MM.1S (cell line): ENCODE measurements around the gene RASA1.

Experiments
- DNase-seq: peaks from one replicate; pipeline ENCODE4 v3.0.0-alpha.2; 2015
- H2AFZ ChIP-seq: fragments of 300-600 bp; sonication (generic); 2 replicates; pipeline ENCODE4 v1.6.0; 2016; ENCODE audit warnings: antibody characterized with exemption, low read length
- H3F3A ChIP-seq: fragments of 300-600 bp; sonication (generic); 2 replicates; pipeline ENCODE4 v1.6.1; 2016; ENCODE audit warnings: mild to moderate bottlenecking, antibody characterized with exemption, low read length, moderate library complexity, mixed read lengths; ENCODE audit not compliant: insufficient read depth
- H3K27ac ChIP-seq: fragments of 300-600 bp; sonication (generic); 2 replicates; pipeline ENCODE4 v1.5.1; 2016; ENCODE audit warnings: mild to moderate bottlenecking, low read length
- H3K27me3 ChIP-seq: fragments of 300-600 bp; sonication (generic); replicated peaks from 2 replicates; pipeline ENCODE4 v1.6.0; 2016; ENCODE audit warnings: low read length; ENCODE audit not compliant: insufficient read depth
- H3K36me3 ChIP-seq: fragments of 300-600 bp; sonication (generic); replicated peaks from 2 replicates; pipeline ENCODE4 v1.6.1; 2016; ENCODE audit warnings: mild to moderate bottlenecking, low read length, mixed read lengths; ENCODE audit not compliant: insufficient read depth
- H3K4me1 ChIP-seq: fragments of 300-600 bp; sonication (generic); 2 replicates; pipeline ENCODE4 v1.6.1; 2016; ENCODE audit warnings: low read length, mixed read lengths
- H3K4me2 ChIP-seq: fragments of 300-600 bp; sonication (generic); 2 replicates; pipeline ENCODE4 v1.6.0; 2016; ENCODE audit warnings: low read depth, low read length
- H3K4me3 ChIP-seq: fragments of 300-600 bp; sonication (generic); 2 replicates; pipeline ENCODE4 v1.5.1; 2016; ENCODE audit warnings: low read length, mixed read lengths
- H3K79me2 ChIP-seq: fragments of 300-600 bp; sonication (generic); 2 replicates; pipeline ENCODE4 v1.6.1; 2016; ENCODE audit warnings: mixed run types, low read length, mixed read lengths
- H3K9ac ChIP-seq: fragments of 300-600 bp; sonication (generic); 2 replicates; pipeline ENCODE4 v1.6.1; 2016; ENCODE audit warnings: low read length, mixed read lengths
- H3K9me2 ChIP-seq: fragments of 300-600 bp; sonication (generic); replicated peaks from 2 replicates; pipeline ENCODE4 v1.6.1; 2016; ENCODE audit warnings: mild to moderate bottlenecking, low read length, mixed read lengths; ENCODE audit not compliant: insufficient read depth
- H3K9me3 ChIP-seq: fragments of 300-600 bp; sonication (generic); replicated peaks from 2 replicates; pipeline ENCODE4 v1.6.1; 2016; ENCODE audit warnings: mild to moderate bottlenecking, low read length, mixed read lengths; ENCODE audit not compliant: insufficient read depth
- H4K20me1 ChIP-seq: fragments of 300-600 bp; sonication (generic); 2 replicates; pipeline ENCODE4 v1.6.1; 2016; ENCODE audit warnings: mild to moderate bottlenecking, low read length, moderate library complexity, mixed read lengths; ENCODE audit not compliant: insufficient read depth
- EZH2 ChIP-seq: fragments of 300-600 bp; sonication (generic); optimal IDR thresholded peaks from 2 replicates; pipeline ENCODE3; 2017; ENCODE audit warnings: low read depth, mild to moderate bottlenecking, antibody characterized with exemption, low read length, mixed read lengths
- EZH2phosphoT487 ChIP-seq: fragments of 300-600 bp; sonication (generic); IDR thresholded peaks from 2 replicates; pipeline ENCODE4 v1.6.1; 2018; ENCODE audit warnings: antibody characterized with exemption, low read length
- TF ChIP-seq, protein P1 (sequence below): fragments of 300-600 bp; sonication (generic); IDR thresholded peaks from 2 replicates; pipeline ENCODE4 v1.5.1; 2016; ENCODE audit warnings: antibody characterized with exemption, low read length, mixed read lengths

The RASA1 gene

DNA sequence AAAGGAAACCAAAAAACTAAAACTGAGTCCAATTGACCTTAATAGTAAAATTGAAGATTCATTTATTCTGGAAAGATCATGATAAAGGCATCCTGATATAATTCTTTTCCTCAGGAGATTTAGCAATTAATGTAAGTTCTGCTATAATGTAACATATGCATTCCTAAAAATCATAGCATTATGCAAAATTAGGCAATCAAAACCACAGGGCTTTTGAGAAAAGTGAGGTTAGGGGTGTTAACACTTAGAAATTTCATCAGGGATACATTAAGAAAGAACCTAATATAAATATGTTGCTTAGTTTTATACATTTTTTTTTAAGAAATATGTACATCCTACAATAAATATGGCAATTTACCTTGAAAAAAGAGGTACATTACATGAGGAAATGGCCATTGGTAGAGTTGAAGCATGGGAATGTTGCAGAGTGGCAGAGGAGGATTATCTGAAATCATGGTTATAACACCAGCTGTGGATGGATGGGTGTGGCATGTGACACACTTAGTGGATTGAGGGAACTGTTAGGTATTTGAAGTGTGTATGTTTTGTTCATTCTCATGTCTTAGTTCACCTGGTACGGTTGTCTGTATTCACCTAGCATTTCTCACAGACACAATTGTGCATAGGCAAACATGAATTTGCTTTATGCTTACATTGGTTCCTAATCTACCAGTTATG lies 94.0 kb downstream of the RASA1 start:
- TF ChIP-seq EZH2, result no peak
- TF ChIP-seq EZH2phosphoT487, result no peak
- TF ChIP-seq, protein P1, sequence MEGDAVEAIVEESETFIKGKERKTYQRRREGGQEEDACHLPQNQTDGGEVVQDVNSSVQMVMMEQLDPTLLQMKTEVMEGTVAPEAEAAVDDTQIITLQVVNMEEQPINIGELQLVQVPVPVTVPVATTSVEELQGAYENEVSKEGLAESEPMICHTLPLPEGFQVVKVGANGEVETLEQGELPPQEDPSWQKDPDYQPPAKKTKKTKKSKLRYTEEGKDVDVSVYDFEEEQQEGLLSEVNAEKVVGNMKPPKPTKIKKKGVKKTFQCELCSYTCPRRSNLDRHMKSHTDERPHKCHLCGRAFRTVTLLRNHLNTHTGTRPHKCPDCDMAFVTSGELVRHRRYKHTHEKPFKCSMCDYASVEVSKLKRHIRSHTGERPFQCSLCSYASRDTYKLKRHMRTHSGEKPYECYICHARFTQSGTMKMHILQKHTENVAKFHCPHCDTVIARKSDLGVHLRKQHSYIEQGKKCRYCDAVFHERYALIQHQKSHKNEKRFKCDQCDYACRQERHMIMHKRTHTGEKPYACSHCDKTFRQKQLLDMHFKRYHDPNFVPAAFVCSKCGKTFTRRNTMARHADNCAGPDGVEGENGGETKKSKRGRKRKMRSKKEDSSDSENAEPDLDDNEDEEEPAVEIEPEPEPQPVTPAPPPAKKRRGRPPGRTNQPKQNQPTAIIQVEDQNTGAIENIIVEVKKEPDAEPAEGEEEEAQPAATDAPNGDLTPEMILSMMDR, result no peak
- no peak overlapping the region for H3K4me2 ChIP-seq
- H3K9me3 ChIP-seq, result no peaks in the 10 kb centered on the region
- no peaks in the 10 kb centered on the region for H3K9me2 ChIP-seq
- H3K9ac ChIP-seq, result no peak overlapping the region
- H3K36me3 ChIP-seq, result 0 out of 2 replicates have a peak, but pooled peaks cover 12% of the 10 kb centered on the region
- H3K27ac ChIP-seq, result no peak overlapping the region
- DNase-seq, result no peak
- H4K20me1 ChIP-seq, result no peaks in the 10 kb centered on the region
- no peaks in the 10 kb centered on the region for H3K27me3 ChIP-seq
- no peaks in the 10 kb centered on the region for H3F3A ChIP-seq
- no peaks in the 10 kb centered on the region for H3K4me1 ChIP-seq
- no peak overlapping the region for H3K4me3 ChIP-seq
- H3K79me2 ChIP-seq, result no peaks in the 10 kb centered on the region
- H2AFZ ChIP-seq, result no peak overlapping the region

DNA sequence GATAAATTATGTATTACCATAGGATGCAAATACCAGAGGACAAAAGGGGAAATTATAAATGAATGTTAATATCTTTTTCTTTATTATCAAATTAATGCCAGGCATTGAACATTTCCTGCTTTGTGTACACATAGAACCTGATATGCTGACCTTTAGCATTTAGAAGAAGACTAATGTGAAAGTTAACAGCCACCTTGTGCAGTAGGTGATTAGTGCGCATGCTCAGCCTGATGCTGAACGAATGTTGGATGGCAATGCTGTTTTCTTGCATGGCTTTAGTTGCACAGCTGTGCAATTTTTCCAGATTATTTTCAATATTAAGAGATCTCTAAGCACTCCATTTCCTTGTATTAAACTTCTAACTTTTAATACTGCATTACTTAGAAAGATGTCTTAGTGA lies 99.6 kb downstream of the RASA1 start:
- H3K9me2 ChIP-seq, result no peaks in the 10 kb centered on the region
- no peak overlapping the region for H3K9ac ChIP-seq
- H3K4me1 ChIP-seq, result no peaks in the 10 kb centered on the region
- H3K27ac ChIP-seq, result no peak overlapping the region
- H3K4me3 ChIP-seq, result no peak overlapping the region
- TF ChIP-seq EZH2 (no peak), EZH2phosphoT487 (no peak)
- H3K36me3 ChIP-seq, result peaks cover 8% of the 10 kb centered on the region; the same call in 1 of the 2 replicates
- H3K27me3 ChIP-seq, result no peaks in the 10 kb centered on the region
- no peaks in the 10 kb centered on the region for H3K9me3 ChIP-seq
- no peaks in the 10 kb centered on the region for H3F3A ChIP-seq
- no peak overlapping the region for H3K4me2 ChIP-seq
- no peak for DNase-seq
- no peak overlapping the region for H2AFZ ChIP-seq
- H4K20me1 ChIP-seq, result no peaks in the 10 kb centered on the region
- no peaks in the 10 kb centered on the region for H3K79me2 ChIP-seq

DNA sequence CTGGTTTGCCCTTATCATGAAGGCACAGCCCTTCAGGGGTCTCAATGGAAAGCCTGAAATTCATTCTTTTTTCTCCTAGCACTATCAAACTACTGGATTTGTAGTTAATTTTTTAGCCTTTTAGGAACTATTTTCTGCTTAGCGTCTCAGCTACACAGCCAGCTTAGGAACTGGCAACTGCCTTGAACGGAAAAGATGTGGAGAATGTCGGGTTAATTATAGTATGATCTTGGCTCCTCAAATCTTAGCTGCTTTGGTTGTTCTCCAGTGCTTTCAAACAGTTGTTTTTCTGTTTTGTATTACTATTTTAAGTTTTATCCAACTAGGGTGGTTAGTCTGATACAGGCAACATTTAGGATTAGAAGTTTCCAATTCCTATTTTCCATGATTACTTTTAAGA lies 100.9 kb downstream of the RASA1 start:
- H3K36me3 ChIP-seq, result no peaks in the 10 kb centered on the region; the same call in 1 of the 2 replicates
- H3F3A ChIP-seq, result no peaks in the 10 kb centered on the region
- no peaks in the 10 kb centered on the region for H3K27me3 ChIP-seq
- no peaks in the 10 kb centered on the region for H4K20me1 ChIP-seq
- no peak overlapping the region for H3K4me3 ChIP-seq
- H3K4me1 ChIP-seq, result no peaks in the 10 kb centered on the region
- no peak for DNase-seq
- H3K79me2 ChIP-seq, result no peaks in the 10 kb centered on the region
- H3K4me2 ChIP-seq, result no peak overlapping the region
- H3K27ac ChIP-seq, result no peak overlapping the region
- no peak overlapping the region for H2AFZ ChIP-seq
- H3K9ac ChIP-seq, result no peak overlapping the region
- no peaks in the 10 kb centered on the region for H3K9me3 ChIP-seq
- TF ChIP-seq, protein P1, result no peak
- TF ChIP-seq EZH2phosphoT487, result no peak
- no peak for TF ChIP-seq EZH2
- no peaks in the 10 kb centered on the region for H3K9me2 ChIP-seq

DNA sequence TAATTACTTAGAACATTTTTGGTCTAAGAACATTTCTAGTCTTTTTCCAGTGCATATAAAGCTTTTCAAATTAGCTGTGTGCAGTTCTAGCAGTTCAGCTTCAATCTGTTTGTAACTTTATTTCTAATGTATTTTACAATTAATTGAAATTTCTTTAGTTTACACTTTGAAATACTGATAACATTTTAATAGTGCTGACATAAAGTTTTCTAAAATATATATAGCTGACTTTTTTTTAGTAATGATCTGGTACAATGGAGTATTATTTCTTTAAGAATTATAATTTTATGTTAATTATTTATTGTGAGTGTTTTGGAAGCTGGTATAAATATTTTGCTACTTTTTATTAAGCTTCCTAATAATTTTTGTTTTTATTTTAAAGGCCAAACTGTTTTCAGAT lies 101.7 kb downstream of the RASA1 start:
- no peaks in the 10 kb centered on the region; the same call in 1 of the 2 replicates for H3K36me3 ChIP-seq
- H3K9ac ChIP-seq, result no peak overlapping the region
- no peaks in the 10 kb centered on the region for H3K9me2 ChIP-seq
- no peaks in the 10 kb centered on the region for H3K79me2 ChIP-seq
- no peaks in the 10 kb centered on the region for H4K20me1 ChIP-seq
- H3K27me3 ChIP-seq, result no peaks in the 10 kb centered on the region
- TF ChIP-seq EZH2phosphoT487 (no peak), EZH2 (no peak)
- H3K4me1 ChIP-seq, result no peaks in the 10 kb centered on the region
- no peak overlapping the region for H3K27ac ChIP-seq
- H3F3A ChIP-seq, result no peaks in the 10 kb centered on the region
- H3K4me3 ChIP-seq, result no peak overlapping the region
- no peak for DNase-seq
- no peak overlapping the region for H3K4me2 ChIP-seq
- no peaks in the 10 kb centered on the region for H3K9me3 ChIP-seq
- no peak overlapping the region for H2AFZ ChIP-seq
